NCI-H2029 treated with DMSO at 0.1 percent for 48 hours (cell line): ENCODE data around the gene HPX.

Experiments used
- DNase-seq: peaks from one replicate; lab custom pipeline; 2025; lab: John Stamatoyannopoulos, UW

The HPX gene

GRCh38 chr11:6389905-6390717 is 50.7 kb downstream of the HPX start, which contains the start of gene SMPD1:
SMPD1 (plus strand) TSS chr11:6390474; CDS start chr11:6390599, 125 bp downstream.
- peak; percentile 90 for DNase-seq

GRCh38 chr11:6388748-6389147 is 52.0 kb downstream of the HPX start:
- DNase-seq = no peak

GRCh38 chr11:6387811-6388599 is 52.8 kb downstream of the HPX start:
- no peak for DNase-seq

- no peak for DNase-seq
These were observed 55.6 kb downstream of the HPX start for GRCh38 chr11:6385046-6385777.
